Sigmoid colon (tissue), 4 donors: ENCODE results near the gene POM121C.
"Not testable (repeated sequence)": the region's sequence is repeated elsewhere in the genome, so short reads cannot be mapped to it uniquely, and the experiment has no call there.

Experiments
- CTCF ChIP-seq, 4 experiments: fragments of 450-650 bp in 3 of 4; fragments of 200-600 bp in 1 of 4; IDR thresholded peaks; one replicate each; pipeline ENCODE4 v1.5.1; 2016 to 2019; ENCODE audit warnings: antibody characterized with exemption in 4 of 4, mild to moderate bottlenecking in 3 of 4, moderate library complexity in 2 of 4
- EP300 ChIP-seq, 4 donors: sonication (generic); formaldehyde crosslinking; IDR thresholded peaks; one replicate each; pipeline ENCODE4 v1.6.1; 2017; ENCODE audit warnings: antibody characterized with exemption in 4 of 4
- POLR2A ChIP-seq, 2 donors: fragments of 450-650 bp; IDR thresholded peaks; one replicate each; pipeline ENCODE4 v1.6.1; 2016; ENCODE audit warnings: antibody characterized with exemption in 2 of 2, mild to moderate bottlenecking in 2 of 2, moderate library complexity in 2 of 2
- POLR2AphosphoS5 ChIP-seq, 4 donors: sonication (generic); formaldehyde crosslinking; IDR thresholded peaks; one replicate each; pipeline ENCODE4 v1.6.1; 2017; ENCODE audit warnings: antibody characterized with exemption in 4 of 4

- not testable (repeated sequence) for TF ChIP-seq CTCF, POLR2A, POLR2AphosphoS5, EP300 (IDR thresholded peaks at IDR 0.05)
Measured at GRCh38 chr7:75420152-75420551, 65.9 kb downstream of the POM121C start.
